ENCODE results near the gene PDIA2.

DNA sequence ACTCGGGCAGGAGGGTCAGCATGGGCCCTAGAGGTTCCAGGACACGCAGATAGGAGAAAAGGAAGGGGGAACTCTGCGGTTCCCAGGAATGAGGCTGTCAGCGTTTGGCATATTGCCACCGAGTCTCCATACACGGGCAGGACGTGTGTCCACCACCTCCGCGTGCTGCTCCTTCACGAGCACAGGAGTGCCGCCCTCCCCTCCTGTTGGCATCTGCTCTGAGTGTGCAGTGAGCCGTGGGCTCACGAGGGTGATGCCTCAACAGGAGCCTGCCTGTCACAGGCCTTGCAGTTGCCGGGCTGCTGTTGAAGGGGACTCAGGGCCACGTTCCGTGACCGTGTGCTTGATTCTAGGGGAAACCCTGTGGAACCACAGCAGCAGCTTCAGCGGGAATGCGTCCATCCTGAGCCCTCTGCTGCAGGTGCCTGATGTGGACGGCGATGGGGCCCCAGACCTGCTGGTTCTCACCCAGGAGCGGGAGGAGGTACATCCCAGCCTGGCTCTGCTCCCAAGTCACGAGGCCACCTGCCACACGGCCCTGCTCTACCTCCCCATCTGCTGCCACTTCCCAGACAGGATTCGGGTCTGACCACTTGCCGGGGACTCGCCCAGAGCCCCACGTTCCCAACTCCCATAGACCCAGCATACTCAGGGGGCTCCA lies 21.8 kb upstream of the PDIA2 start:
- TF ChIP-seq, protein P1, sequence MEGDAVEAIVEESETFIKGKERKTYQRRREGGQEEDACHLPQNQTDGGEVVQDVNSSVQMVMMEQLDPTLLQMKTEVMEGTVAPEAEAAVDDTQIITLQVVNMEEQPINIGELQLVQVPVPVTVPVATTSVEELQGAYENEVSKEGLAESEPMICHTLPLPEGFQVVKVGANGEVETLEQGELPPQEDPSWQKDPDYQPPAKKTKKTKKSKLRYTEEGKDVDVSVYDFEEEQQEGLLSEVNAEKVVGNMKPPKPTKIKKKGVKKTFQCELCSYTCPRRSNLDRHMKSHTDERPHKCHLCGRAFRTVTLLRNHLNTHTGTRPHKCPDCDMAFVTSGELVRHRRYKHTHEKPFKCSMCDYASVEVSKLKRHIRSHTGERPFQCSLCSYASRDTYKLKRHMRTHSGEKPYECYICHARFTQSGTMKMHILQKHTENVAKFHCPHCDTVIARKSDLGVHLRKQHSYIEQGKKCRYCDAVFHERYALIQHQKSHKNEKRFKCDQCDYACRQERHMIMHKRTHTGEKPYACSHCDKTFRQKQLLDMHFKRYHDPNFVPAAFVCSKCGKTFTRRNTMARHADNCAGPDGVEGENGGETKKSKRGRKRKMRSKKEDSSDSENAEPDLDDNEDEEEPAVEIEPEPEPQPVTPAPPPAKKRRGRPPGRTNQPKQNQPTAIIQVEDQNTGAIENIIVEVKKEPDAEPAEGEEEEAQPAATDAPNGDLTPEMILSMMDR (conservative IDR thresholded peaks at IDR 0.05; ENCODE audit: low read depth, low read length) = no peak
- TF ChIP-seq EZH2 (IDR thresholded peaks at IDR 0.05; ENCODE audit: low read length, unreplicated experiment) = no peak
- TF ChIP-seq EZH2phosphoT487 (IDR thresholded peaks at IDR 0.05; ENCODE audit: borderline replicate concordance, low read length) = no peak

Data from PC-3 (cell line).